PC-9 (cell line): ENCODE results near the gene CUL1. TPM values are rescaled to one million over a fixed set of nuclear protein-coding genes. Genes with fewer than 3 reads are reported as not detected.
A peak's percentile ranks its signal among the peaks of the same experiment; 100 is the strongest.

Experiments
- BruUV-seq: library from RNA; stranded (reverse); fragments of 400-500 nt; replicated peaks from 2 replicates; lab custom pipeline; 2021; lab: Mats Ljungman, UMichigan
- CTCF ChIA-PET: fragments of 300-600 bp; sonication (Branson Sonifier 250); formaldehyde crosslinking; loops from one replicate; lab custom pipeline; 2022; ENCODE audit warnings: antibody characterized with exemption; lab: Charles Lee
- POLR2A ChIA-PET: fragments of 300-600 bp; sonication (Branson Sonifier 250); formaldehyde crosslinking; loops from one replicate; lab custom pipeline; 2022; ENCODE audit warnings: antibody characterized with exemption; ENCODE audit not compliant: unreplicated experiment; lab: Charles Lee
- DNase-seq, 2 experiments: peaks; one replicate each; pipeline versions ENCODE4 v3.0.0 to v3.0.0-alpha.2; 2015 to 2022; ENCODE audit warnings: mixed read lengths in 1 of 2
- H2AFZ ChIP-seq: fragments of 200-600 bp; sonication (generic); 2 replicates; pipeline ENCODE4 v1.8.1; 2017; ENCODE audit warnings: antibody characterized with exemption
- H3F3A ChIP-seq: fragments of 200-600 bp; sonication (generic); 2 replicates; pipeline ENCODE4 v1.8.1; 2017; ENCODE audit warnings: antibody characterized with exemption, mild to moderate bottlenecking, low read depth; ENCODE audit not compliant: insufficient read depth
- H3K27ac ChIP-seq: fragments of 200-600 bp; sonication (generic); 2 replicates; pipeline ENCODE4 v1.6.1; 2016; ENCODE audit warnings: mixed run types
- H3K27me3 ChIP-seq: fragments of 200-600 bp; sonication (generic); 2 replicates; pipeline ENCODE4 v1.6.1; 2016; ENCODE audit warnings: low read depth, mixed run types; ENCODE audit not compliant: insufficient read depth
- H3K36me3 ChIP-seq: fragments of 200-600 bp; sonication (generic); 2 replicates; pipeline ENCODE4 v1.6.1; 2016; ENCODE audit warnings: low read depth, mixed run types
- H3K4me1 ChIP-seq: fragments of 200-600 bp; sonication (generic); replicated peaks from 2 replicates; pipeline ENCODE4 v1.6.1; 2016; ENCODE audit warnings: mixed run types; ENCODE audit not compliant: insufficient read depth
- H3K4me2 ChIP-seq: fragments of 200-600 bp; sonication (generic); 2 replicates; pipeline ENCODE4 v1.6.1; 2017; ENCODE audit warnings: mixed run types
- H3K4me3 ChIP-seq: fragments of 200-600 bp; sonication (generic); 2 replicates; pipeline ENCODE4 v1.6.1; 2016; ENCODE audit warnings: mixed run types
- H3K79me2 ChIP-seq: fragments of 200-600 bp; sonication (generic); 2 replicates; pipeline ENCODE4 v1.6.1; 2017; ENCODE audit warnings: low read depth, mixed run types
- H3K9me2 ChIP-seq: fragments of 200-600 bp; sonication (generic); 2 replicates; pipeline ENCODE4 v1.8.1; 2017; ENCODE audit warnings: mild to moderate bottlenecking; ENCODE audit not compliant: insufficient read depth
- H3K9me3 ChIP-seq: fragments of 200-600 bp; sonication (generic); 2 replicates; pipeline ENCODE4 v1.8.1; 2016; ENCODE audit warnings: low read depth; ENCODE audit not compliant: insufficient read depth
- H4K20me1 ChIP-seq: fragments of 200-600 bp; sonication (generic); 2 replicates; pipeline ENCODE4 v1.8.1; 2017; ENCODE audit not compliant: insufficient read depth
- CTCF ChIP-seq: fragments of 200-600 bp; sonication (generic); conservative IDR thresholded peaks from 2 replicates; pipeline ENCODE4 v1.6.1; 2017; ENCODE audit warnings: mixed run types, antibody characterized with exemption, mild to moderate bottlenecking, moderate library complexity
- EZH2 ChIP-seq: fragments of 200-600 bp; sonication (generic); IDR thresholded peaks from 2 replicates; pipeline ENCODE4 v1.8.0; 2017; ENCODE audit warnings: antibody characterized with exemption, low read depth
- intact Hi-C: fragments of 100-400 bp; cut with micrococcal nuclease; formaldehyde crosslinking; loops from one replicate; pipeline ENCODE4 v1.10.0; 2022; ENCODE audit not compliant: unreplicated experiment
- total RNA-seq: library from RNA; stranded (reverse); gene quantifications from 2 replicates; pipeline ENCODE4 v1.2.3, GENCODE V29; 2021

Gene CUL1
- total RNA-seq, 1 experiment from 2014 or later, result 78.3 TPM

- H3K79me2 ChIP-seq, result peaks cover 37% of the 10 kb centered on the region
Observed at GRCh38 chr7:148750442-148751355, 52.0 kb downstream of the CUL1 start.

GRCh38 chr7:148753224-148753623, 54.5 kb downstream of the CUL1 start:
- Histone ChIP-seq H3F3A (peaks cover 7% of the 10 kb centered on the region; the same call in 1 of the 2 replicates), H3K79me2 (peaks cover 31% of the 10 kb centered on the region), H3K4me3 (no peak overlapping the region), H3K27me3 (no peaks in the 10 kb centered on the region), H3K27ac (no peak overlapping the region), H3K9me2 (no peaks in the 10 kb centered on the region), H3K36me3 (peaks cover 3% of the 10 kb centered on the region; the same call in 1 of the 2 replicates), H2AFZ (no peak overlapping the region), H4K20me1 (peaks cover 22% of the 10 kb centered on the region; the same call in 1 of the 2 replicates), H3K4me1 (no peaks in the 10 kb centered on the region), H3K4me2 (no peak overlapping the region), H3K9me3 (no peaks in the 10 kb centered on the region)
- ChIA-PET POLR2A (no interaction called here), CTCF (no interaction called here)
- intact Hi-C loops, result no loop called here
- no TSS peak for BruUV-seq
- TF ChIP-seq CTCF (no peak), EZH2 (no peak)
- DNase-seq, result no peak

More at GRCh38 chr7:148750442-148751355, 52.0 kb downstream of the CUL1 start:
- CTCF ChIA-PET, result interaction anchor here (0.7 kb wide), 1 partner anchor 225 kb away, joined by 5 read pairs; no protein-coding TSS in a partner anchor
- H3K4me1 ChIP-seq, result no peaks in the 10 kb centered on the region
- no peak for DNase-seq
- TF ChIP-seq CTCF, result no peak
- no peak overlapping the region for H3K27ac ChIP-seq
- H2AFZ ChIP-seq, result no peak overlapping the region
- H3K9me3 ChIP-seq, result no peaks in the 10 kb centered on the region
- intact Hi-C loops, result no loop called here
- no peak overlapping the region for H3K4me3 ChIP-seq
- TSS peak; percentile 4 for BruUV-seq
- no peaks in the 10 kb centered on the region for H3K9me2 ChIP-seq
- POLR2A ChIA-PET, result no interaction called here
- no peak overlapping the region for H3K4me2 ChIP-seq
- H3K27me3 ChIP-seq, result no peaks in the 10 kb centered on the region
- peaks cover 39% of the 10 kb centered on the region for H4K20me1 ChIP-seq
- peaks cover 7% of the 10 kb centered on the region; the same call in 1 of the 2 replicates for H3F3A ChIP-seq
- H3K36me3 ChIP-seq, result no peaks in the 10 kb centered on the region; the same call in 1 of the 2 replicates

- BruUV-seq, result no TSS peak
- H3K4me2 ChIP-seq, result no peak overlapping the region
- H3K79me2 ChIP-seq, result peaks cover 31% of the 10 kb centered on the region
- H3K9me3 ChIP-seq, result no peaks in the 10 kb centered on the region
- ChIA-PET POLR2A (no interaction called here), CTCF (interaction anchor here (0.6 kb wide), 1 partner anchor 56 kb away, joined by 5 read pairs; no protein-coding TSS in a partner anchor)
- no peaks in the 10 kb centered on the region for H3K9me2 ChIP-seq
- H3K4me3 ChIP-seq, result no peak overlapping the region
- no peaks in the 10 kb centered on the region for H3K4me1 ChIP-seq
- no peak for TF ChIP-seq CTCF
- TF ChIP-seq EZH2, result no peak
- peaks cover 2% of the 10 kb centered on the region; the same call in 1 of the 2 replicates for H3F3A ChIP-seq
- intact Hi-C loops, result no loop called here
- H4K20me1 ChIP-seq, result peaks cover 22% of the 10 kb centered on the region; the same call in 1 of the 2 replicates
- H3K36me3 ChIP-seq, result peaks cover 6% of the 10 kb centered on the region; the same call in 1 of the 2 replicates
- no peaks in the 10 kb centered on the region for H3K27me3 ChIP-seq
- no peak for DNase-seq
- no peak overlapping the region for H2AFZ ChIP-seq
- H3K27ac ChIP-seq, result no peak overlapping the region
Observed at GRCh38 chr7:148754912-148755311, 56.2 kb downstream of the CUL1 start.
